Thyroid gland (tissue), 4 donors: ENCODE measurements around the gene APOO. TPM values are rescaled to one million over a fixed set of nuclear protein-coding genes. Genes with fewer than 3 reads are reported as not detected.
A peak's percentile ranks its signal among the peaks of the same experiment; 100 is the strongest.

Source experiments
- DNase-seq, 2 donors: peaks; one replicate each; pipeline ENCODE4 v3.0.0-alpha.2; 2019
- H3K27ac ChIP-seq, 3 donors: fragments of 200-600 bp; sonication (generic); 1 replicate in 2 of 3; 2 replicates in 1 of 3; pipeline ENCODE4 v1.5.1; 2016 to 2019; ENCODE audit warnings: mild to moderate bottlenecking in 1 of 3, moderate library complexity in 1 of 3
- H3K27me3 ChIP-seq: fragments of 200-600 bp; sonication (generic); one replicate; pipeline ENCODE4 v1.5.1; 2019
- H3K36me3 ChIP-seq, 2 donors: fragments of 200-600 bp; sonication (generic); one replicate each; pipeline ENCODE4 v1.5.1; 2016 to 2019
- H3K4me1 ChIP-seq, 2 donors: fragments of 200-600 bp; sonication (generic); one replicate each; pipeline ENCODE4 v1.5.1; 2017 to 2019
- H3K4me3 ChIP-seq, 3 donors: fragments of 200-600 bp; sonication (generic); replicated peaks in 1 of 3; 1 replicate in 2 of 3; 2 replicates in 1 of 3; pipeline ENCODE4 v1.5.1; 2016; ENCODE audit warnings: mild to moderate bottlenecking in 1 of 3
- H3K9me3 ChIP-seq: fragments of 200-600 bp; sonication (generic); one replicate; pipeline ENCODE4 v1.5.1; 2017
- POLR2A ChIP-seq, 2 donors: fragments of 450-650 bp; IDR thresholded peaks; one replicate each; pipeline ENCODE4 v1.6.1; 2017; ENCODE audit warnings: antibody characterized with exemption in 2 of 2, mild to moderate bottlenecking in 2 of 2, moderate library complexity in 1 of 2
- WGBS, 2 donors: methylation state at CpG; one replicate each; pipeline ENCODE4 v1.1.5; 2017; 5-methylcytosine and 5-hydroxymethylcytosine counted together
- intact Hi-C: fragments of 100-400 bp; cut with DNase I; formaldehyde crosslinking; loops from one replicate; pipeline ENCODE4 v1.15.1; 2023
- total RNA-seq, 4 donors: library from RNA; depleted of rRNA; stranded (reverse); fragments of >200 nt; gene quantifications; one replicate each; pipeline ENCODE4 v1.2.3, GENCODE V29; 2016
- TF ChIP-seq, protein P1 (sequence below), 6 experiments: fragments of 200-600 bp in 3 of 6; fragments of 450-650 bp in 3 of 6; sonication (generic) in 3 of 6; IDR thresholded peaks; one replicate each; pipeline ENCODE4 v1.5.1; 2016 to 2019; ENCODE audit warnings: antibody characterized with exemption in 6 of 6, mild to moderate bottlenecking in 2 of 6, inconsistent platforms in 1 of 6, moderate library complexity in 1 of 6

The APOO gene
- total RNA-seq, 4 donors from 2014 or later = 12.6 to 34.8 (median 22.5) TPM

DNA sequence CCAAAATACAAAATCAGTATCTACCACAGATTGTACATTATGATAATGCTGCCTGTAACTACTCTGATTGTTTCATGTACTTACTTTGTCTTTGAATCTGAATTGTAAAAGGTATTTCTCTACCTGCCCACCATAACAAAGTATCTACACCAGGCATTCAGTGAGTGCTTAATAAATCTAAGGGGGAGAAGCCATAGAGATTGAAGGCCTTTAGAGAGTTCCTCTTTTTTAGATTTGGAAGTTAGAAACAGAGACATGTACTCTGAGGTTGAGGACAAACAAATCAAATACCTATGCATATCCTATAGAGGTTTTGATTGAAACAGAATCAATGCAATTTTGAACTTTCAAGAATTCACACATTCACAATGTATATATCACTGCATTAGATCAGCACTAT lies 82.1 kb downstream of the APOO start:
- no peaks in the 10 kb centered on the region for H3K27me3 ChIP-seq
- TF ChIP-seq, protein P1, sequence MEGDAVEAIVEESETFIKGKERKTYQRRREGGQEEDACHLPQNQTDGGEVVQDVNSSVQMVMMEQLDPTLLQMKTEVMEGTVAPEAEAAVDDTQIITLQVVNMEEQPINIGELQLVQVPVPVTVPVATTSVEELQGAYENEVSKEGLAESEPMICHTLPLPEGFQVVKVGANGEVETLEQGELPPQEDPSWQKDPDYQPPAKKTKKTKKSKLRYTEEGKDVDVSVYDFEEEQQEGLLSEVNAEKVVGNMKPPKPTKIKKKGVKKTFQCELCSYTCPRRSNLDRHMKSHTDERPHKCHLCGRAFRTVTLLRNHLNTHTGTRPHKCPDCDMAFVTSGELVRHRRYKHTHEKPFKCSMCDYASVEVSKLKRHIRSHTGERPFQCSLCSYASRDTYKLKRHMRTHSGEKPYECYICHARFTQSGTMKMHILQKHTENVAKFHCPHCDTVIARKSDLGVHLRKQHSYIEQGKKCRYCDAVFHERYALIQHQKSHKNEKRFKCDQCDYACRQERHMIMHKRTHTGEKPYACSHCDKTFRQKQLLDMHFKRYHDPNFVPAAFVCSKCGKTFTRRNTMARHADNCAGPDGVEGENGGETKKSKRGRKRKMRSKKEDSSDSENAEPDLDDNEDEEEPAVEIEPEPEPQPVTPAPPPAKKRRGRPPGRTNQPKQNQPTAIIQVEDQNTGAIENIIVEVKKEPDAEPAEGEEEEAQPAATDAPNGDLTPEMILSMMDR (IDR thresholded peaks at IDR 0.05) = no peak
- no peak for TF ChIP-seq POLR2A (IDR thresholded peaks at IDR 0.05)
- DNase-seq = no peak
- H3K4me1 ChIP-seq = no peaks in the 10 kb centered on the region
- H3K36me3 ChIP-seq = no peaks in the 10 kb centered on the region
- H3K9me3 ChIP-seq = no peaks in the 10 kb centered on the region
- no peak overlapping the region for H3K4me3 ChIP-seq
- H3K27ac ChIP-seq = no peak overlapping the region
- intact Hi-C loops = no loop called here

DNA sequence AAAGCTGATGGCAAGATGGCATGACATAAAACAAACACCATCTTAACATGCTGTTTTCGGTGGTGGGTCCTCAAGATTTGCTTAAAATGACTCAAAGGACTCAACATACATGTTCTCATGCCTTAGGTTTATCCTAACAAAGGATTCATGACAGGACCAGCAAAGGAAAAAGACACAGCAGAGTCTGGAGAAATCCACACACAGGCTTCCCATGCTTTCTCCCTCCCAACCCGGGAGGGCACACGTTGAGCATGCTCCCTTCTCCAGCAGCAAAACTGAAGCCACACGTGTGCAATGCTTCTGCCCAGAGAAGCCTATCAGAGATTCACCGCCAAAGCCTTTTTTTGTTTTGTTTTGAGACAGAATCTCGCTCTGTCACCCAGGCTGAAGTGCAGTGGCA lies 84.9 kb downstream of the APOO start:
- Histone ChIP-seq H3K36me3 (no peaks in the 10 kb centered on the region), H3K4me3 (no peak overlapping the region), H3K9me3 (no peaks in the 10 kb centered on the region), H3K27me3 (no peaks in the 10 kb centered on the region), H3K27ac (peak overlapping the region in 1 of 3 donors; percentile 5), H3K4me1 (no peaks in the 10 kb centered on the region)
- 82 to 89% methylated on average over 3 to 6 of the region's 6 CpGs for WGBS, 2 donors
- TF ChIP-seq POLR2A (IDR thresholded peaks at IDR 0.05) = no peak
- TF ChIP-seq, protein P1 (IDR thresholded peaks at IDR 0.05) = no peak
- no peak for DNase-seq
- intact Hi-C loops = no loop called here

DNA sequence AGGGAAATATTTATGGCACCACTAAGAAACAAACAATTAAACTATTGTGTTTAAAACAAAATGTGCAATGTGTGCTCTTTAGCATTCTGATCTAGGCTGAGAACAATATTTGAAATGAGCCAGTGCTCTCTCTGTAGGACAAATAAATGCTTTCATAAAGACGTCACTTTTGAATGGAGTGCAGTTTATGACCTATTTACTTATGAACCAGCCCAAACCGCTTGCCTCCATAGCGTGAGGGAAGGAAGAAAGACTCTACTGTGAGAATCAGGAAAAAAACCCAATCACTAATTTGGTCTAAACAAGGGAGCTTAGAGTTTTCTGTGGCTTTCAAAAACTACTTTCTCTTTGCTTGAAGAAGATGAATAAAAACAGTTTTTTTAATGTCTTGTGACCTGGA lies 85.3 kb downstream of the APOO start:
- 57 to 59% methylated on average over 3 of the region's 3 CpGs for WGBS, 2 donors
- TF ChIP-seq, protein P1 (IDR thresholded peaks at IDR 0.05) = no peak
- TF ChIP-seq POLR2A (IDR thresholded peaks at IDR 0.05) = no peak
- no peaks in the 10 kb centered on the region for H3K36me3 ChIP-seq
- H3K27ac ChIP-seq = no peak overlapping the region
- no peak for DNase-seq
- H3K9me3 ChIP-seq = no peaks in the 10 kb centered on the region
- no peak overlapping the region for H3K4me3 ChIP-seq
- intact Hi-C loops = no loop called here
- no peaks in the 10 kb centered on the region for H3K4me1 ChIP-seq
- H3K27me3 ChIP-seq = no peaks in the 10 kb centered on the region

GRCh38 chrX:23821847-23822246 lies 85.9 kb downstream of the APOO start:
- Histone ChIP-seq H3K9me3 (no peaks in the 10 kb centered on the region), H3K27ac (no peak overlapping the region), H3K4me1 (no peaks in the 10 kb centered on the region), H3K36me3 (no peaks in the 10 kb centered on the region), H3K27me3 (no peaks in the 10 kb centered on the region), H3K4me3 (no peak overlapping the region)
- no peak for DNase-seq
- no peak for TF ChIP-seq POLR2A (IDR thresholded peaks at IDR 0.05)
- TF ChIP-seq, protein P1 (IDR thresholded peaks at IDR 0.05) = no peak
- intact Hi-C loops = no loop called here
- WGBS, 2 donors = 92 to 100% methylated on average over 2 of the region's 2 CpGs

GRCh38 chrX:23820235-23820782 lies 87.4 kb downstream of the APOO start:
- Histone ChIP-seq H3K27ac (no peak overlapping the region), H3K36me3 (no peaks in the 10 kb centered on the region), H3K4me1 (no peaks in the 10 kb centered on the region), H3K27me3 (no peaks in the 10 kb centered on the region), H3K9me3 (no peaks in the 10 kb centered on the region), H3K4me3 (no peak overlapping the region)
- intact Hi-C loops = no loop called here
- WGBS, 2 donors = 79 to 81% methylated on average over 6 of the region's 6 CpGs
- TF ChIP-seq, protein P1 (IDR thresholded peaks at IDR 0.05) = no peak
- no peak for TF ChIP-seq POLR2A (IDR thresholded peaks at IDR 0.05)
- no peak for DNase-seq
